Activated T-cell treated with anti-CD3 and anti-CD28 coated beads for 24 hours (primary cell): ENCODE measurements around the gene SLC16A4.
"Not testable (repeated sequence)": the region's sequence is repeated elsewhere in the genome, so short reads cannot be mapped to it uniquely, and the experiment has no call there.

Experiments used
- DNase-seq: peaks from one replicate; pipeline ENCODE4 v3.0.0-alpha.2; 2020; ENCODE audit warnings: low read depth

SLC16A4 gene

GRCh38 chr1:110390692-110391245, at the start of gene SLC16A4:
TSS of gene SLC16A4 (minus strand) at chr1:110391026. CDS start at chr1:110389323, 1,703 bp downstream.
- no peak for DNase-seq

GRCh38 chr1:110439873-110440272, 49.0 kb upstream of the SLC16A4 start:
- DNase-seq = not testable (repeated sequence)

DNA sequence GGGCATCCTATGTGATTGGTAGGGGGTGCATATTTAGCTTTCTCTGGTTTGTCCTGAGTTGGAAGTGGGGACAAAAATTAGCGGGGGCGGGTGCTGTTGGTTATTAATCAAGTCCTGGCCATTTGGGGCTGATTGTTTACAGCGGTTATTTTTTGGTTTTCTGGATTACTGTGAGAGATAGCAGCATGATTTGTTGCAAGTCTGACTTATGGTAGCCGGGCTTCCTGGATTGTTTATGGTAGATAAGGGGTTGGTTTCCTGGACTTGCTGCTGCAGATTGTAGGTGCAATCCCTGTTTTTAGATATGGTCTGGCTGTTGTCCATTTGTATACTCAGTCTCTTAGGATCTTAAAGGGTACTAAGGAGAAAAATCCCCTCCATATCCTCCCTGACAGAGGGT, 48.1 kb upstream of the SLC16A4 start:
- no peak for DNase-seq

GRCh38 chr1:110437645-110438299, 46.9 kb upstream of the SLC16A4 start:
- DNase-seq = not testable (repeated sequence)

- DNase-seq = no peak
These were observed 45.8 kb upstream of the SLC16A4 start for GRCh38 chr1:110436635-110437034.

DNA sequence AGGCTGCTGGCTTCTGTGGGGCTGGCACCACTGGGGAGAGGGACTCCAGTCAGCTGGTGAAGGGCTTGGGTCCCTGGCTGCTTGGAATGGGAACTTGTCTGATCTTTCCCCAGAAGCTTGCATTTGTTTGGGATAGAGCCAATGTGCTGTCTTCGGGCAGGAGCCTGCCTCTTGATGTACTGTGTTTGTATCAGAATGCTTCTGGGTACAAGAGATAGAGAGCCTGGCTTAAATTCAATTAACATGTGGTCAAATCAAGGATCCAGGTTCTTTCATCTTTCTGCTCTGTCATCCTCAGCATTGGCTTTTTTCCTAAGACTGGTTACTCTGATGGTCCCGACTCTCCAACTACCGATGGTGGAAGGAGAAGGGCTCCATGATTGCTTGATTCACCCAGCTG, 44.1 kb upstream of the SLC16A4 start:
- no peak for DNase-seq

DNA sequence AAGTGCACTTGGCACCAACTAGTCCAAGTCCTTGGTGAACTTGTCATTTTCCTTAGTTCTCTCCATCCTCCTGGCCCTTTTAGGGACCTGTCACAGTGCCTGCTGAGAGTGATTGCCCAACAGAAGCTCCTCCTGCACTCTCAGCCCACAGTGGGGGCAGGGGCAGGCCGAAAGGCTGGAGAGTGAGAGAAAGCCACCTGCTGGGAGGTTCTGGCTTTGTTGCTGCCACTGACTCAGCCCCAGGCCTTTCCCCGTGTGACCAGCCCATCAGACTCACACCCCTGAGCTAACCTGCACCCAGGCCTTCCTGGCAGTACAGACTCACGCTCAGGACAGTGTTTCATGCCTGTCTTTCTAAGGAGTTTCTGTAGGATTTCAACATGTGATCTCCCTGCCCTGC, 43.0 kb upstream of the SLC16A4 start:
- DNase-seq = no peak

DNA sequence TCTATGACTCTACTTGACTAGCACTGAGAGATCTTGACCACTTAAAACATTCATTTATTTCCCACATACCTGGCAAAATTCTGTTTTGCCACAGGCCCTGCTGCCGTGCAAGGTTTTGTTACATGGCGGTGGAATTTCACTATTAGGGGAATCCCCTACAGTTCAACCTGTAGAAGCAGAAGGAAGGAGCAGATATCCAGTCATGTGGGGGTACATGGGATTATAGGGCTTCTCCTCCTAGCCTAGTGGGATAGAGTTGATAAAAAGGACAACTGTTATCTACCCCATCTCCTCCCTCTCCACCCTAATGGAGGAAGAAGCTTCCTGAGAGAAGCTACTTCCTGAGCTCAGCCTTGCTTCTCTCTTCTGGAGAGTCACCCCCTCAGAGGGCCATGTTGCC, 42.4 kb upstream of the SLC16A4 start:
- DNase-seq = no peak

- DNase-seq = no peak
These were observed 40.1 kb upstream of the SLC16A4 start for GRCh38 chr1:110430901-110431300.

DNA sequence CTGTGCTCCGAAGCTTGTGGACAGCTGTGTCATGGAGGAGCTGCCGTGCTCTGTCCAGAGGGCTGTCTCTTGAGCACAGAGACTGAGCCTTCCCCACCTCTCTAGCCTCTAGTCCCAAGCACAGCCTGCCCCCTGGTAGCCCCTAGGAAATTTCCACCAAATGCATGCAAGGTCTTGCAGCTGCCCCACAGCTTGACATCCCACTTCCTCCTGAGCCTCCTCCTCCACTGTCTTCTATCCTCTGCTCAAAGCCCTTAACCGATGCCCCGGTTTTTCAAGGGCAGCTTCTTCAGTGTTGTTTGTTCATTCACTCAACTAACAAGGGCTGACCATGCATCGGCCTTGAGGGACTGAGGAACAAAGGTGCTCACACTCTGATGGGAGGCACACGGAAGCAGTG, 39.5 kb upstream of the SLC16A4 start:
- DNase-seq = no peak

DNA sequence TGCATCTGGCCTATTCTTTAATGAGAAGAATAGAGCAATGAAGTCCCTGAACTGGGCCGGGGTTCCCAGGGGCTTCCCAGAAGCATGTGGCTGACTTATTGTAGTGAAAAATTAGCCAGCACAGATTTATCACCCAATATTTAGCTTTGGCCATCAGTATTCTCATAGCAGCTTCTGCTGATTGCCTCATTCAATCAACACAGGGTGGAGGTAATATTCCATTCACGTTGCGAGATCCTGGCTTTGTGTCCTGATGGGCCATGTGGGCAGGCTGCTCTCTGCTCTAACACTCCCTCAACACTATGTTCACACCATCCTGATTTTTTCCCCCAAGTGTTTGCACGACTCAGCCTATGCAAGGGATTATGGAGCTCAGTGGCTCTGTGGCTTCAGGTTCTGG, 38.1 kb upstream of the SLC16A4 start:
- no peak for DNase-seq

DNA sequence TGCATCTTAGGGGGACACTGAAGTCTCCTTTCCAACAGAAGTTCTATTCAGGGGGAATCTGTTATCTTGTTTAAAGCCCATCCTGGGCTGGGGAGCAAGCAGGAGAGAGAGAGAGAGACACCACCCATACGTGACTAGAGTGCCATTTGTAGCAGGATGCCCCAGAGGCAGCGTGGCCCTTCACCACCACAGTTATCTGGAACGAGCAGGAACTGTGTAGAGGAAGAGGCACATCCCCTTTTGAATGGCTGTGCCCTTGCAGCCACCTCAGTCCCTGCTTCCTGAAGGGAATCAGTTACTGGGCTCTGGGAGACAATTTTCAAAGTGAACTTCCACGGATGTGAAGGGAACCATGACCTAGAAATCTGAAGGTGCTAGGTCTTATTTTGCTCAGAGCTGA, 36.0 kb upstream of the SLC16A4 start:
- DNase-seq = no peak

GRCh38 chr1:110425612-110426152, 34.9 kb upstream of the SLC16A4 start:
- no peak for DNase-seq

DNA sequence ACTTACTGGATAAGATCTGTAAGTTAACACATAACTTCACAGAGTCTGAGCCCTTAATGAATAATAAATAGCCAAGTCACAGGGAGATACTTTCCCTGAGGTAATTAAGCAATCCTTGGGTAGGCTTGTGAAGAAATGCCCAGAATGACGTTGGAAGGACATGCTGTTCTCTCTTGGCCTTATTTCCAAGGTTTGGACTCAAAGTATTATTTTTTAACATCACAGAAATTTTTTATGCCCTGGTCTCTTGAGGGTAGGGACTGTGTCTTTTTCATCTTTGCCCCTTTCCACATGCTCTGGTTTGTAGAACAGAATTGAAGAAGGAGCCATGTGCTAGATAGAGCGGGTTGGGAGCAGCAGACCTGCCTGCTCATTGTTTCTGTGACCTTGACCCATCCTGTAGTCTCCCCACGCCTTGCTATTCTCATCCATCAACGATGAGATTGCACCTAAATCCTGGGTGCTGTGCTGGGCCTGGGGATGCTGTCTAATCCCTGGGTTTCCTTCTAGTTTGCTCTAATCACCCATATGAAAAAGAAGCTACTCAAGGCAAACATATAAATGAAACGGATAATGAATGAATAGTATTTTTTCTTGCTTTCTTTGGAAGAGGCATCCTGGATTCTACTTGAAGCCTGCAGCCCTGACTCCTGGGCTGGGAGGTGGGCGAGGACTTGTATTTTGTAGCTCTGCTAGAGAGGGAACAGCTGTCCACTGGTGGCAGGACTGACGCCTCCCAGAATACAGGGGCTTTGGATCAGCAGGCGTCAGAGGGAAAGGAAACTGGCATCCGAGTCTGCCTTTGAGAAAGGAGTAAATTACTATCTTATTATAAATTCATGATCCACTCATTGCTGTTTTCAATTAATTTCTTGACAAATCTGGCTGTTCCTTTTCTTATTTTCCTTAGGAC, 34.1 kb upstream of the SLC16A4 start:
- DNase-seq = no peak

DNA sequence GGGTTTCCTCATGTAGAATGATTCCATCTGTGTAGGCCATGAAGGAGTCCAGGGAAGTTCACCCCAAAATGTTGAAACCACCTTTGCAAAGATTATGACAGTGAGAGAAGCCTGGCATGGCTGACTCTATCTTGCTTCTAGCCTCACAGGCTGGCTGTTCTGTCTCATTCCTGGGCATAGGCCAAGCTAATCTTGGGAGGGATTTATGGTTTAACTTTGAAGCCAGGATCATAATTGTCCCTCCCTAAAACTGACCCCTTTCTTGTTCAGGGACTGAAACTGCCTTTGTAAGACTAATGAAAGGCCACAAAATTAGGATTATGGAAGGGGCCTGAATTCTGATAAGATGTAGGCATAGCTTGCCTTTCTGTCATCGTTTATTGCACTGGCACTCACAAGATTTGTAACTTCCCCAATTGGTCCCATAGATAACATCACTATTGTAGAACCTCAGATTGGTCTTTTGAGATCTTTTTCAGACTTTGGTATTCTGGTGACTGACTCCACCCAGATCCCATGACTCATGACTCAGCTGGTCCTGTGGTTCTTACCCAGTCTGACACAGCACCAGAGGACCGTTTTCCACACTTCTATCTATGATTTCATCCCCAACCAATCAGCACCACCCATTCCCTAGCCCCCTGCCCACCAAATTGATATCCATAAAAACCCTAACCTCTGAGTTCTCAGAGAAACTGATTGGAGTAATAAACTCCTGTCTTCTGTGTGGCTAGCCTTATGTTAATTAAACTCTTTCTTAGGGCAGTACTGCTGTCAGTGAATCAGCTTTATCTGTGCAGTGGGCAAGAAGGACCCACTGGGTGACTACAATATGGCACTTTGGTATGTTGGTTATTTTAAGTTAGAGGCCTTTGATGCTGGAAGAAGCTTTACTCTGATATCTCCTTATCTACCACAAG, 30.3 kb upstream of the SLC16A4 start:
- no peak for DNase-seq

DNA sequence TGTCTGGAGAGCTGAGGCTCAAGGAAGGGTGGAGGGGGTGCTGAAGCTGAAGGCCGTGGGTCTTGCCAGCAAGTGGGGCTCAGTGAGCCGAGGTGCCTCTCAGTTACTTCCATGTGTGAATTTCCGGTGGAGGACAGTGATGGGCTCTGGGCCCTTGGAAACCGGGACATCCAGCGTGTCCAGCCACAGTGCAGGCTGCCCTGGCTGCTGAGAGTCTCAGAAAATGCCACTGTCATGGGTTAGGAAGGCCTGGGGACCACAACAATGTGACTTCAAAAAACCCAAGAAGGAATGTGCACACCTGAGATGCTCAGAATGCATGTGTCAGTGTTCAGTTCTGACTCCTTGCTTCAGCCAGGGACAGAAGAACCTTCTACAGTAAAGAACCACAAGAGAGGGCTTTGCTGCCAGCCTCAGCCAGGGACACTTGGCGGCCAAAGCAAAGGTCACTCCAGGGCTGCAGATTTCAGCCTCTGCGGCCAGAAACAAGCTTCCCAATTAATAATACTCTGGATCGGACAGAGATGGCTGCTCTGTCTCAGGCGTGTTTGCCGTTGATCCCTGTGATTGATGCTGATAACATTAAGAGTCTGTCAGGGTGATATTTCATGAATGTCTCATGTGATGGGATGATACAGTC, 29.3 kb upstream of the SLC16A4 start:
- no peak for DNase-seq

DNA sequence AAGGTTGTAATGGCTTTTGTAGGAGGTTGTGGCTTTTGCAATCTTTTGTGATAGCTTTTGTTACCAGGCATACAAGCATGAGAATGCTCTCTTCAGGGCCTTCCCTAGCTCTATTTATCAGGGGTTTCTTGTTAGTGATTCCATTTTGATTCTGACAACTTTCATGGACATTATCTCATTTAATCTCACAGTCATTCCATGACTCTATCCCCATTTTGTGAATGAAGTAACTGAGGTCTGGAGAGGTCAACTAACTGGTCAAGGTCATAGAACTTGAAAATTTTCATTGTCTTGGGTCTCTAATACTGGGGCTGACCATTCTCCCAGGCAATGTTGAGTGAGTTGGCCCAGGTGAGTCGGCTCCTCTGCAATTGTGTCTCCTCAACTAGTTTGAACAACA, 27.9 kb upstream of the SLC16A4 start:
- DNase-seq = no peak

- not testable (repeated sequence) for DNase-seq
These were observed 22.2 kb upstream of the SLC16A4 start for GRCh38 chr1:110413045-110413444.

GRCh38 chr1:110412576-110412975, 21.8 kb upstream of the SLC16A4 start:
- DNase-seq = peak; percentile 48

GRCh38 chr1:110411173-110411735, 20.4 kb upstream of the SLC16A4 start:
- DNase-seq = no peak

DNA sequence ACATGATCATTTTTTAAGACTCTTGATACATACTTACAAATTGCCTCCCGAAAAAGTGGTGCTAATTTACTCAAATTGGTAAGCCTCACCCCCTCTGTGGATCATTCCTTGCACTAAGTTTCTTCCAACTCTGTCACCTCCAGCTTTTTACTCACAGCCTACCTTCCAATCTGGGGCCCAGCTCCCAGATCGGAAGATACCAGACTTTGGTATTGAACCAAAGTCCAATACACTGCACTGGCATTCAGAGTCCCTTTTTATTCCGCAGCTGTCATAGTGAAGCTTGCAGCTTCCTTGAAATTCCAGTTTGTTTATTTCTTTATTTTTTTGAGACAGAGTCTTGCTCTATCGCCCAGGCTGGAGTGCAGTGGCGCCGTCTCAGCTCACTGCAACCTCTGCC, 18.5 kb upstream of the SLC16A4 start:
- no peak for DNase-seq
